Kidney (tissue), 14 donors: Measurements from ENCODE around the gene TMED7. TPM values are rescaled to one million over a fixed set of nuclear protein-coding genes. Genes with fewer than 3 reads are reported as not detected.

Experiments
- DNase-seq, 5 donors: peaks; one replicate each; pipeline ENCODE4 v3.0.0-alpha.2; 2013 to 2020
- FAIRE-seq: peaks from 2 replicates; lab custom pipeline; 2012; peaks lifted over from hg19 to GRCh38; lab: Jason Lieb, UNC
- H3K27ac ChIP-seq, 2 donors: one replicate each; pipeline ENCODE4 v1.7.0; 2013; ENCODE audit warnings: low read depth in 2 of 2, low read length in 2 of 2, inconsistent platforms in 1 of 2
- H3K27me3 ChIP-seq: one replicate; pipeline ENCODE4 v1.7.1; 2013; ENCODE audit warnings: low read length, inconsistent platforms; ENCODE audit not compliant: control insufficient read depth, insufficient read depth
- H3K36me3 ChIP-seq, 3 donors: one replicate each; pipeline versions ENCODE4 v1.7.0 to v1.7.1; 2013; ENCODE audit warnings: low read length in 3 of 3, control low read depth in 1 of 3, inconsistent platforms in 1 of 3; ENCODE audit not compliant: insufficient read depth in 3 of 3, control insufficient read depth in 2 of 3
- H3K4me1 ChIP-seq, 3 donors: one replicate each; pipeline versions ENCODE4 v1.7.0 to v1.7.1; 2013; ENCODE audit warnings: low read length in 3 of 3, inconsistent platforms in 1 of 3, low read depth in 1 of 3; ENCODE audit not compliant: control insufficient read depth in 2 of 3, insufficient read depth in 2 of 3
- H3K4me3 ChIP-seq, 3 donors: one replicate each; pipeline versions ENCODE4 v1.7.0 to v1.8.1; 2013; ENCODE audit warnings: low read length in 3 of 3, control low read depth in 1 of 3, inconsistent platforms in 1 of 3
- H3K9ac ChIP-seq, 3 donors: one replicate each; pipeline versions ENCODE4 v1.7.0 to v1.7.1; 2013; ENCODE audit warnings: low read length in 3 of 3, control low read depth in 1 of 3, inconsistent platforms in 1 of 3
- H3K9me3 ChIP-seq, 3 donors: one replicate each; pipeline versions ENCODE4 v1.7.0 to v1.7.1; 2013; ENCODE audit warnings: low read length in 3 of 3, control low read depth in 1 of 3, inconsistent platforms in 1 of 3; ENCODE audit not compliant: control insufficient read depth in 2 of 3, insufficient read depth in 1 of 3
- CTCF ChIP-seq: IDR thresholded peaks from 3 replicates; pipeline ENCODE4 v1.5.1; 2012; ENCODE audit warnings: mild to moderate bottlenecking, moderate library complexity, borderline replicate concordance; ENCODE audit not compliant: insufficient read depth; ENCODE audit errors: extremely low read depth
- intact Hi-C: fragments of 100-400 bp; cut with DNase I; formaldehyde crosslinking; loops from one replicate; pipeline ENCODE4 v1.11.1; 2022
- polyA plus RNA-seq: library from polyadenylated mRNA; stranded (reverse); fragments of 350-450 nt; fragmentation: Illumina TruSeq; extraction: RNeasy Lipid Tissue Mini Kit (QIAGEN cat#74804); gene quantifications from one replicate; pipeline ENCODE4 v1.2.3, GENCODE V29; 2014; ENCODE audit warnings: low read depth, low replicate concordance; ENCODE audit not compliant: insufficient read depth
- total RNA-seq: library from RNA; stranded (reverse); fragmentation: NEBNext Ultra II Directional; extraction: Animal tissue kit (Norgen Biotek cat#: 25700); gene quantifications from one replicate; pipeline ENCODE4 v1.2.1, GENCODE V29; 2021
- donor health status: control.
- donor health status: control.
- donor health status: control.
- donor health status: control.
- donor health status: control.
- donor health status: DM: yes; HTN: yes; CAD: no.
- donor health status: Normal renal cell carcinoma (clear cell type).

TMED7 gene
- total and polyA plus RNA-seq, 2 donors from 2014 or later, result 24.4 to 115 TPM

DNA sequence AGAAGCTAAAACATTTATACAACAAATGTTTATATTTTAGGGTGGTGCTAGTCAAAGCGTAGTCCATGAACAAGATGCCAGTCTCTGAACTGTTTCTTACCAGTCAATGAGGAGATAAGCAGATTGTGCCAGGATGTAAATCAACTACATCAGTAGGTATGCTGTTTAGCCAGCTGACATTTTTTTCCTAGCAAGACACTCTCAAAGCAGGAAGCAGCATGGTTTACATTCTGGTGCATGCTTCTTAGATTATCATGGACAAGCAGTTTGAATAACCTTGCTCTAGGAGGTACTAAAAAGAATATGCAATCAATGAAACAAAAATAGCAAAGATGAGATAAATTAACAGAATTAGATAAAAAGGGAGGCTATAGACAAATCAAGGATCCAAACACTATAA lies 40.6 kb downstream of the TMED7 start:
- Histone ChIP-seq H3K9ac (no peak overlapping the region), H3K9me3 (no peaks in the 10 kb centered on the region), H3K4me1 (no peaks in the 10 kb centered on the region), H3K4me3 (no peak overlapping the region), H3K27me3 (no peaks in the 10 kb centered on the region), H3K36me3 (peaks cover 0 to 6% (median 0%) of the 10 kb centered on the region in 3 donors), H3K27ac (no peak overlapping the region)
- FAIRE-seq, result no peak
- intact Hi-C loops, result no loop called here
- DNase-seq, result no peak
- no peak for TF ChIP-seq CTCF

DNA sequence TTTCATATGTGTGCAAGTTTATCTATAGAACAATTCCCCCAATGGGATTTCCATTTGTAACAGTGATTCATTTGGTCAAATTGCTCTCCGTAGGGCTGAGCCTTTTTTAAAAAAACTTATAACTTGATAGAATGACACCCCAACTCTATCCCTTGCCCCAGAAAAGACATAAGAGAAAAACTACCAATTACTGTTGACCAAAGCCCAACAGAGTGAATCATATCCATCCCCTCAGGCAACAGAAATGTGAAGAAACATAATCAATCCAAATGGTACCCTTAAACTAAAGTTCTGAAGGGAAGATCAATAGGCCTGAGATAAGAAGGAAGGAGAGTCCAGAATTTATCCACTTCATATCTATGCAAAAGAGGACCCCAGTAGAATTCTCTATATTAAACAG lies 41.3 kb downstream of the TMED7 start:
- no peak for FAIRE-seq
- Histone ChIP-seq H3K4me1 (no peaks in the 10 kb centered on the region), H3K36me3 (peaks cover 0 to 6% (median 0%) of the 10 kb centered on the region in 3 donors), H3K27ac (no peak overlapping the region), H3K9me3 (no peaks in the 10 kb centered on the region), H3K4me3 (no peak overlapping the region), H3K27me3 (no peaks in the 10 kb centered on the region), H3K9ac (no peak overlapping the region)
- intact Hi-C loops, result loop anchor here (5.0 kb wide), 1 partner anchor 272 kb away; no protein-coding TSS in a partner anchor
- no peak for TF ChIP-seq CTCF
- no peak for DNase-seq

DNA sequence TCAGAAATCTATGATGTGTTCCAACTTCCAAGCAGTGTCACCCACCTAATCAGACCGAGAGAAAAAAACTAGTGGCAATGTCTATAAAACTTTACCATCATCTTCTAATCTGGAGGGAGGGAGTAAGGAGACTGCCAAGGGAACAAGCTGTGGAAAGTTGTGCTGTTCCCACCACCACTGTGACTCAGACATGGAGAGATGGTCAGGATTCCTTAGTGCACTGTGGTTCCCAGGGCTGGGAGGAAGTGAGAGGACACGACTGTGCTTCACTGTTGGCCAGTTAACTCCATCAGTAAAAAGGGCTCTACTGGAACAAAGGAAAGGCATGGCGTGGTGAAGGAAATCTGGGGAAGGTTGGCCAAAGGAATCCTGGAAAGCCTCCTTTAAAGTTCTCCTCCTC lies 42.4 kb downstream of the TMED7 start:
- H3K27ac ChIP-seq, result no peak overlapping the region
- DNase-seq (no peak), FAIRE-seq (no peak)
- H3K4me3 ChIP-seq, result no peak overlapping the region
- H3K9me3 ChIP-seq, result no peaks in the 10 kb centered on the region
- H3K4me1 ChIP-seq, result no peaks in the 10 kb centered on the region
- H3K27me3 ChIP-seq, result no peaks in the 10 kb centered on the region
- intact Hi-C loops, result loop anchor here (5.0 kb wide), 1 partner anchor 271 kb away; no protein-coding TSS in a partner anchor
- H3K9ac ChIP-seq, result no peak overlapping the region
- H3K36me3 ChIP-seq, result peaks cover 0 to 6% (median 0%) of the 10 kb centered on the region in 3 donors
- TF ChIP-seq CTCF, result no peak

DNA sequence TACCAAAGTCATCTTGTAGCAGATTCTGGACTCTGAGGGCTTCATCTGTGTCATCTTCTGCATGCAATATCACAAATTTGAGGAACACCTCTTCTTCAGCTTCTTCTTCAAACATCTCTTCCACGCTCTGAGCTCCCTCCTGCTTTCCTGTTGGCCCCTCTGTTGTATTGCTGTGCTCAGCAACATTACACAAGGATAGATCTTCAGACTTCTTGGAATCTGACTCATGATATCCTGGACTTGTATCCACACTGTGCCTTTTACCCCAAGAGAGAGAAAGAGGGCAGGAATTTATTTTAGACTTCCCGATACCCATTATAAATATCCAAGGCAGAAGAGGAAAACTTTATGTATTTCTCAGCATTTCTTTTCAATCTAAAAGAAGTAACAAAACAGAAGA lies 44.9 kb downstream of the TMED7 start:
- no peak overlapping the region for H3K4me3 ChIP-seq
- intact Hi-C loops, result loop anchor here (5.0 kb wide), 1 partner anchor 269 kb away; no protein-coding TSS in a partner anchor
- TF ChIP-seq CTCF, result no peak
- no peak overlapping the region for H3K27ac ChIP-seq
- DNase-seq, result no peak
- H3K36me3 ChIP-seq, result peaks cover 0 to 6% (median 0%) of the 10 kb centered on the region in 3 donors
- H3K9ac ChIP-seq, result no peak overlapping the region
- H3K4me1 ChIP-seq, result no peaks in the 10 kb centered on the region
- no peaks in the 10 kb centered on the region for H3K9me3 ChIP-seq
- FAIRE-seq, result no peak
- no peaks in the 10 kb centered on the region for H3K27me3 ChIP-seq
